ENCODE measurements around the gene ATPAF1. TPM values are rescaled to one million over a fixed set of nuclear protein-coding genes. Genes with fewer than 3 reads are reported as not detected.

The ATPAF1 gene
- total and polyA plus RNA-seq, 8 donors = 32.6 to 88.8 (median 39.3) TPM

GRCh38 chr1:46621930-46622329, 46.2 kb downstream of the ATPAF1 start:
- TF ChIP-seq EP300 (IDR thresholded peaks at IDR 0.05) = no peak
- no peak for TF ChIP-seq POLR2AphosphoS5 (IDR thresholded peaks at IDR 0.05)
- no peak for TF ChIP-seq POLR2A (IDR thresholded peaks at IDR 0.05)
- TF ChIP-seq CTCF (IDR thresholded peaks at IDR 0.05) = no peak
- no peak overlapping the region for H3K4me3 ChIP-seq
- peaks cover 0 to 14% (median 9%) of the 10 kb centered on the region in 4 donors for H3K4me1 ChIP-seq
- 54 to 67% (median 60%) methylated on average over 7 of the region's 7 CpGs for WGBS, 5 donors
- H3K36me3 ChIP-seq = no peaks in the 10 kb centered on the region
- H3K27me3 ChIP-seq = no peaks in the 10 kb centered on the region
- H3K9me3 ChIP-seq = no peaks in the 10 kb centered on the region
- no peak for DNase-seq
- no peak overlapping the region for H3K27ac ChIP-seq
- intact Hi-C loops (cut with DNase I; ENCODE audit: low total_unique reads) = loop anchor here (5.0 kb wide), 1 partner anchor 105 kb away; no protein-coding TSS in a partner anchor

GRCh38 chr1:46619656-46620258, 48.4 kb downstream of the ATPAF1 start:
- Histone ChIP-seq H3K27me3 (no peaks in the 10 kb centered on the region), H3K27ac (no peak overlapping the region), H3K4me1 (peaks cover 10 to 30% (median 23%) of the 10 kb centered on the region in 4 donors), H3K4me3 (no peak overlapping the region), H3K9me3 (no peaks in the 10 kb centered on the region), H3K36me3 (no peaks in the 10 kb centered on the region)
- intact Hi-C loops (cut with DNase I; ENCODE audit: low total_unique reads) = loop anchor here (5.0 kb wide), 1 partner anchor 108 kb away; no protein-coding TSS in a partner anchor
- no peak for DNase-seq
- TF ChIP-seq CTCF (IDR thresholded peaks at IDR 0.05) (no peak), POLR2A (IDR thresholded peaks at IDR 0.05) (no peak), EP300 (IDR thresholded peaks at IDR 0.05) (no peak), POLR2AphosphoS5 (IDR thresholded peaks at IDR 0.05) (no peak)
- WGBS, 5 donors = 82 to 86% (median 85%) methylated on average over 5 of the region's 5 CpGs

GRCh38 chr1:46618754-46619415, 49.3 kb downstream of the ATPAF1 start:
- H3K4me1 ChIP-seq = peaks cover 18 to 33% (median 31%) of the 10 kb centered on the region in 4 donors
- H3K27me3 ChIP-seq = no peaks in the 10 kb centered on the region
- H3K9me3 ChIP-seq = no peaks in the 10 kb centered on the region
- WGBS, 5 donors = 78 to 84% (median 80%) methylated on average over 4 of the region's 4 CpGs
- no peaks in the 10 kb centered on the region for H3K36me3 ChIP-seq
- no peak for DNase-seq
- intact Hi-C loops (cut with DNase I; ENCODE audit: low total_unique reads) = no loop called here
- H3K4me3 ChIP-seq = no peak overlapping the region
- TF ChIP-seq CTCF (IDR thresholded peaks at IDR 0.05) (no peak), POLR2AphosphoS5 (IDR thresholded peaks at IDR 0.05) (no peak), POLR2A (IDR thresholded peaks at IDR 0.05) (no peak), EP300 (IDR thresholded peaks at IDR 0.05) (no peak)
- no peak overlapping the region for H3K27ac ChIP-seq

- no peak for TF ChIP-seq POLR2A (IDR thresholded peaks at IDR 0.05)
- TF ChIP-seq CTCF (IDR thresholded peaks at IDR 0.05) = no peak
- no peak for TF ChIP-seq POLR2AphosphoS5 (IDR thresholded peaks at IDR 0.05)
- no peak for TF ChIP-seq EP300 (IDR thresholded peaks at IDR 0.05)
- WGBS, 5 donors = 81 to 85% (median 82%) methylated on average over 3 of the region's 3 CpGs
Measured at GRCh38 chr1:46617833-46618232, 50.3 kb downstream of the ATPAF1 start.

More at GRCh38 chr1:46617833-46618232, 50.3 kb downstream of the ATPAF1 start:
- DNase-seq = no peak
- peaks cover 29 to 43% (median 41%) of the 10 kb centered on the region in 4 donors for H3K4me1 ChIP-seq
- H3K9me3 ChIP-seq = no peaks in the 10 kb centered on the region
- H3K27me3 ChIP-seq = no peaks in the 10 kb centered on the region
- peaks cover 2 to 4% (median 3%) of the 10 kb centered on the region in 4 donors for H3K36me3 ChIP-seq
- H3K27ac ChIP-seq = peak overlapping the region in 1 of 5 donors; percentile 97
- intact Hi-C loops (cut with DNase I; ENCODE audit: low total_unique reads) = no loop called here
- H3K4me3 ChIP-seq = no peak overlapping the region

Measured in stomach (tissue), 9 donors.